ENCODE results near the gene FAM83F. TPM values are rescaled to one million over a fixed set of nuclear protein-coding genes. Genes with fewer than 3 reads are reported as not detected.
"Not testable (repeated sequence)": the region's sequence is repeated elsewhere in the genome, so short reads cannot be mapped to it uniquely, and the experiment has no call there.

The FAM83F gene
- total RNA-seq, 1 donor: 0.54 TPM

DNA sequence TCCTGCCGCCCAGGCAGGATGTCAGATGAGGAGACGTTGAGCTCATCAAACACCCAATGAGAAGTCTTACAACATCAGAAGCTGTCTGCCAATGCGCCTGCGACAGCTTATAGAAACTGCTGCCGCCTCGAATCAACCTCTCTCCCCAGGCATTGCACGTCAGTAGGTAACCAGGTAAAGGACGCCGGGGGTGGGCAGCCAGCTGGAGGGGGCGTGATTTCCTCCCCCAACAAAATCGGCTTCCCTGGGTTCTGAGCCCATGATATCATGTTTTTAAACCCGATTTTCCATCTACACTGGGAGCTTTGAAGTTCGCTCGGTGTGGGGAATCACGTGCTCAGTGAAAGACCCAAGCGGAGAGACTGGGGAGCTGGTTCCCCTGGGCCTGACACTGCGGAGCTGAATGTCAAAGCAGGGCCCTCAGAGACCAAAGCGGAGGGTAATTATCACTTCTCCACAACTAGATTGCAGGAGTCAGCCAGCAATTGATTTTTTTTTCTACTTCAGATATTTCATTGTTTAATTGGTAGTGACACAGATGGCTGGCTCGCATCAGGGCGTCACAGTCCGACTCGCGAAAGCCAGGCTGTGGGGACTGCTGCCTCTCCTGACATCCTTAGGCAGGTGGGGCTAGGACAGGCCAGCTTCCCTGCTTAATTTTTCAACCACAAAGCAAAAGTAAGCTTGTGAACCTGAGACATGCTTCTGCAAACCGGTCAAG lies 15.4 kb downstream of the FAM83F start:
- DNase-seq (ENCODE audit: low read depth in 2 of 3, low spot score in 2 of 3): no peak

- no peak for DNase-seq (ENCODE audit: low read depth in 2 of 3, low spot score in 2 of 3)
These were observed 16.0 kb downstream of the FAM83F start for GRCh38 chr22:40010746-40011145.

- no peak for DNase-seq (ENCODE audit: low read depth in 2 of 3, low spot score in 2 of 3)
These were observed 20.0 kb downstream of the FAM83F start for GRCh38 chr22:40014667-40015248.

- DNase-seq (ENCODE audit: low read depth in 2 of 3, low spot score in 2 of 3): no peak
These were observed 20.7 kb downstream of the FAM83F start for GRCh38 chr22:40015358-40015976.

DNA sequence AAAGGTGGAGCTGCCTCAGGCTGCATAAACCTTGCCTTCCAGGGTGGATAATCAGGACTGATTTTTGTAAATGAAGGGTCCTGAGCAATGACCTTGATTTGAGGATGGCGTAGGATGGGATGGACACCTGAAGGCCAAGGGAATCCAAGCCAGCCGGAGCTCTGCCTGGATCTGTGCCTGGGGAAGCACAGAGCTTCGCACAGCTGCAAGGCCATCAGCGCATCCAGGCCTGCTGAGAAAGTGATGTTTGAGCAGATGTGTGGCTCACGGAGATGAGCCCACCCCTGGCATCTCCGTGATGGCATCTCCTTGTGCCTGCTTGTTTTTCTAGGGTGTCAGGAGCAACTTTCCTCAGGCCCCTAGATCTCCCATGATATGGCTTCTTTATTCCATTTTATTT lies 23.3 kb downstream of the FAM83F start:
- no peak for DNase-seq (ENCODE audit: low read depth in 2 of 3, low spot score in 2 of 3)

- DNase-seq (ENCODE audit: low read depth in 2 of 3, low spot score in 2 of 3): no peak
These were observed 24.3 kb downstream of the FAM83F start for GRCh38 chr22:40019100-40019499.

DNA sequence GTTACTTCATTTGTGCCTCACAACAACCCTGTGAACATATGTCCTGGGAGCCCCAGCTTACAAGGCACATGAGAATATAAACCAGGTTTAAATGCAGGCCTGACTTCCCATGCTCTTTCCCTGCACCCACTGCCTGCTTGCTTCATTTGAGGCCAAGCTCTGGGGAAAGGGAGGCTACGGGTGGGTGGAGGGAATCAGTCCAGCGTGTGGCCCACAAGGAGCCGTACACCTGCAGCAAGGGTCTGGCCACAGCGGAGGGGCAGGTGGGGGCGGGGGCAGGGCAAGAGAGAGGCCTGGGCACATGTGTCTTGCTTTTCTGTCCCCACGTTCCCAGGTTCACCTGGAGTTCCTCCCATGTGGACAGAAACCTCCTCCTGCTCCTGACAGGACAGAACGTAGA lies 26.2 kb downstream of the FAM83F start:
- DNase-seq (ENCODE audit: low read depth in 2 of 3, low spot score in 2 of 3): no peak

GRCh38 chr22:40021401-40022000 lies 26.7 kb downstream of the FAM83F start:
- DNase-seq (ENCODE audit: low read depth in 2 of 3, low spot score in 2 of 3): no peak

DNA sequence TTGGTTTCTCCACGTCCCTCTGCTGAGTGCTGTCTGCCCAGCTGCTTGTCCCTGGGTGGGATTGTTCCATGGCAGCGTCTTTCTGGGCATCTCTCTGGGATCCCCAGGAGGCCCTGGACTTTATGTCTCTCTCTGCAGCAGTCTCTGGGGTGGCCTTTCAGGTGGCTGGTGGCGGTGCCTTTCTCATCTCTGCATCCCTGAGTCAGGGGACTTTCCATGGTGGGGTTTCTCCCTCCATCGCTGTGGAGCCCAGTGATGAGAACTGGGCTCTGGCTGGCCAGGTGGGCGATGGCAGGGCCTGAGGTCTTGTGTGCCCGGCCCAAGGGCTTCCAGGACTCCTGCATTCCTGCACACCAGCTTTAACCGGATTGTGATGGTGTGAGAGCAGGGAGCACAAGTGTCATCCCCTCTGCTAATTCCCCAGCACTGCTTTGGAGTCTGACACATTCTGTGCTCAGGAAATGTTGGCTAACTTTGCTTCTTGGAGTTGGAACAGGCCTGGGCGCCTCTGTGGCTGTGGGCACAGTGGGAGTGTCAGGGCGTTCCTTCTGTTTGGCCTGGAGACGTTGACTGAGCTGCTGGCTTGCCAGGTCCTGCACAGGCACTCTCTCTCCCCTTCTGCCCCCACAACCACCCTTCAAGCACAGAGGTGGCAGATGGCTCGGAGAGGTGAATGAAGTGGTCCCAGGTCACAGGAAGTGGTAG lies 27.9 kb downstream of the FAM83F start:
- no peak for DNase-seq (ENCODE audit: low read depth in 2 of 3, low spot score in 2 of 3)

- DNase-seq (ENCODE audit: low read depth in 2 of 3, low spot score in 2 of 3): no peak
These were observed 28.6 kb downstream of the FAM83F start for GRCh38 chr22:40023341-40023841.

- peak in 2 of 3 donors; percentile 50 to 55 for DNase-seq (ENCODE audit: low read depth in 2 of 3, low spot score in 2 of 3)
These were observed 29.7 kb downstream of the FAM83F start for GRCh38 chr22:40024201-40025061.

DNA sequence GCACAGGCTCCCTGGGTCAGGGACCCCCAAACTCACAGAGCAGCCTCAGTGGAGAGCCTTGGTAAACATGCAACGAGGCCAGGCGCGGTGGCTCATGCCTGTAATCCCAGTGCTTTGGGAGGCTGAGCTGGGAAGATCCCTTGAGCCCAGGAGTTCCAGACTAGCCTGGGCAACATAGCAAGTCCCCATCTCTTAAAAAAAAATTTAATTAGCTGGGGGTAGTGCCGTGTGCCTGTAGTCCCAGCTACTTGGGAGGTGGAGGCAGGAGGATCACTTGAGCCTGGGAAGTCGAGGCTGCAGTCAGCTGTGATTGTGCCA lies 30.3 kb downstream of the FAM83F start:
- not testable (repeated sequence) for DNase-seq (ENCODE audit: low read depth in 2 of 3, low spot score in 2 of 3)

GRCh38 chr22:40025856-40026255 lies 31.1 kb downstream of the FAM83F start:
- DNase-seq (ENCODE audit: low read depth in 2 of 3, low spot score in 2 of 3): no peak

DNA sequence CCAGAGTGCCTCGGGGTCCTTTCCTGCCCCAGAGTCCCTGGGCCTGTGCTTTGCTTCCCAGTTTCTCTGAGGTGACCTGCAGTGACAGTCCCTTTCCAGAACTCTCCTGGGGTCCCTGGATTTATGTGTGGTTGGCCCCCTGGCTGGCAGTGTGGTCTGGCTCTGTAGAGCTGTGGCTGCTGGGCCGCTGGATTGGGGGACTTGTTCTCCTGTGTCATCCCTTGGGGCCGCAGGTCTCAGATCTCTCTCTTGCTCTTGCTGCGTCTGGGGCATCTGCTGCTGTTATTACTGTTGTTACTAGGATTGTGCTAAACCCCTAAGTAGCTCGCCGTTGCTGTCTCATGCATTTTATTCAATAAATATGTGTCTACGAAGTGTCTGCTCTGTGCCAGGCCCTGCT lies 31.9 kb downstream of the FAM83F start:
- DNase-seq (ENCODE audit: low read depth in 2 of 3, low spot score in 2 of 3): no peak

- DNase-seq (ENCODE audit: low read depth in 2 of 3, low spot score in 2 of 3): no peak
These were observed 32.7 kb downstream of the FAM83F start for GRCh38 chr22:40027191-40028097.

- DNase-seq (ENCODE audit: low read depth in 2 of 3, low spot score in 2 of 3): no peak
These were observed 33.3 kb downstream of the FAM83F start for GRCh38 chr22:40028098-40028425.

DNA sequence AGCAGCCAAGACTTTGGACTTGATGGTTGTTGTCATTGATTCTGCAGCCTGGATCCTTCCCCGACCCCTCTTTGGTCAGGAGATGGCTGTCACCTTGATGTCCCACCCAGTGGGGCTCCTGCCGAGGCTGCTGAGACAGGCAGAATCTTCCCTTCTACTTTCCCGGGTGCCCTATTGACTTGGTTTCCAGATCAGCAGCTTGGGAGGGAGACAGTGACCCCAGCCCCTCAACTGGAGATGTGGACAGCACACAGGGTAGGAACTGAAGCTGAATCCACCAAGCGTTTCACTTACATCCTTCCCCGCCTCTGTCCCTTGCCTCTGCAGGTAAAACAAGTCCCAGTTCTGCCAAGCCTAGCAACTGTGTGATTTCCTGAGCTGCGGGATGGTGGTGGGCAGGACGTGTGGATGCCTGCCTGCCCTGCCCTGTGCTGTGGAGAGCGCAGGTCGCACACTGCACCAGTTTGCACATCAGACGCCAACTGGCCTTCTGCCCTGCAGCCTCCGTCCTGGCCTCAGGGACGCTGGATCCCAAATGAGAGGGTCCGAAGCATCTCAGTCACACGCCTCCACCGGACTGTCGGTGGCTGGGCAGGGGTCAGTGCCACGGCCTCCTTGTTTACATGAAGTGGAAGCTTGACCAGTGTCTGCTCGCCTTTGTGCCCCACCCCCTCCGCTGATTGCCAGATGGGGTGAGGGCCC lies 34.6 kb downstream of the FAM83F start:
- DNase-seq (ENCODE audit: low read depth in 2 of 3, low spot score in 2 of 3): no peak

GRCh38 chr22:40030026-40030757 lies 35.4 kb downstream of the FAM83F start:
- no peak for DNase-seq (ENCODE audit: low read depth in 2 of 3, low spot score in 2 of 3)

Measured in hematopoietic multipotent progenitor cell (in vitro differentiated cells).